T47D (cell line): ENCODE measurements around the gene OVCA2.
A peak's percentile ranks its signal among the peaks of the same experiment; 100 is the strongest.

Experiments used
- DNase-seq, 2 experiments: peaks; one replicate each; pipeline versions ENCODE4 v3.0.0 to v3.0.0-alpha.2; 2011 to 2012; ENCODE audit warnings: low read depth in 1 of 2, low spot score in 1 of 2
- JUND ChIP-seq: IDR thresholded peaks from 2 replicates; pipeline ENCODE4 v1.6.1; 2012; ENCODE audit warnings: low read depth
- in situ Hi-C: cut with HindIII; loops from 2 replicates; pipeline ENCODE4 v1.10.0; 2016; ENCODE audit warnings: low sequenced_read_pairs, low pct_unique_long_range_greater_than_20kb

Gene OVCA2

GRCh38 chr17:2041561-2042389 is at the start of gene OVCA2:
OVCA2 (plus strand) TSS chr17:2042022; CDS start chr17:2042048, 26 bp downstream.
- TF ChIP-seq JUND: no peak
- in situ Hi-C loops: no loop called here
- DNase-seq: peak; percentile 68 to 94

- DNase-seq: no peak
- TF ChIP-seq JUND: no peak
- in situ Hi-C loops: no loop called here
Measured at GRCh38 chr17:1992541-1992940, 49.3 kb upstream of the OVCA2 start.

- DNase-seq: no peak
- in situ Hi-C loops: no loop called here
- TF ChIP-seq JUND: no peak
Measured at GRCh38 chr17:1994707-1995106, 47.1 kb upstream of the OVCA2 start.

GRCh38 chr17:1995321-1995892 is 46.4 kb upstream of the OVCA2 start:
- no peak for DNase-seq
- in situ Hi-C loops: no loop called here
- no peak for TF ChIP-seq JUND

GRCh38 chr17:1995907-1996799 is 45.7 kb upstream of the OVCA2 start:
- in situ Hi-C loops: no loop called here
- TF ChIP-seq JUND: no peak
- no peak for DNase-seq

GRCh38 chr17:1996800-1997288 is 45.0 kb upstream of the OVCA2 start:
- in situ Hi-C loops: no loop called here

GRCh38 chr17:1997289-1997926 is 44.4 kb upstream of the OVCA2 start:
- TF ChIP-seq JUND: no peak
- peak in 1 of 2 experiments; percentile 88 for DNase-seq
- in situ Hi-C loops: no loop called here

More at GRCh38 chr17:1996800-1997288, 45.0 kb upstream of the OVCA2 start:
- no peak for DNase-seq
- no peak for TF ChIP-seq JUND

GRCh38 chr17:1997927-1998742 is 43.7 kb upstream of the OVCA2 start:
- peak in 1 of 2 experiments; percentile 86 for DNase-seq
- no peak for TF ChIP-seq JUND

GRCh38 chr17:1999557-2000251 is 42.1 kb upstream of the OVCA2 start:
- in situ Hi-C loops: no loop called here
- peak in 1 of 2 experiments; percentile 68 for DNase-seq

More at GRCh38 chr17:1997927-1998742, 43.7 kb upstream of the OVCA2 start:
- in situ Hi-C loops: no loop called here

GRCh38 chr17:2002767-2003329 is 39.0 kb upstream of the OVCA2 start:
- TF ChIP-seq JUND: no peak
- no peak for DNase-seq
- in situ Hi-C loops: no loop called here

More at GRCh38 chr17:1999557-2000251, 42.1 kb upstream of the OVCA2 start:
- no peak for TF ChIP-seq JUND
